Stimulated activated CD4-positive, alpha-beta T cell treated with anti-CD3 and anti-CD28 coated beads, Interleukin-1b, Interleukin-23, amount 100 ng/mL, for 24 hours (primary cell): ENCODE measurements around the gene S100A7A.
"Not testable (repeated sequence)": the region's sequence is repeated elsewhere in the genome, so short reads cannot be mapped to it uniquely, and the experiment has no call there.

ENCODE experiments used
- DNase-seq, 4 experiments: peaks; one replicate each; pipeline ENCODE4 v3.0.0-alpha.2; 2020; ENCODE audit warnings: low read depth in 4 of 4, low spot score in 1 of 4

Gene S100A7A

DNA sequence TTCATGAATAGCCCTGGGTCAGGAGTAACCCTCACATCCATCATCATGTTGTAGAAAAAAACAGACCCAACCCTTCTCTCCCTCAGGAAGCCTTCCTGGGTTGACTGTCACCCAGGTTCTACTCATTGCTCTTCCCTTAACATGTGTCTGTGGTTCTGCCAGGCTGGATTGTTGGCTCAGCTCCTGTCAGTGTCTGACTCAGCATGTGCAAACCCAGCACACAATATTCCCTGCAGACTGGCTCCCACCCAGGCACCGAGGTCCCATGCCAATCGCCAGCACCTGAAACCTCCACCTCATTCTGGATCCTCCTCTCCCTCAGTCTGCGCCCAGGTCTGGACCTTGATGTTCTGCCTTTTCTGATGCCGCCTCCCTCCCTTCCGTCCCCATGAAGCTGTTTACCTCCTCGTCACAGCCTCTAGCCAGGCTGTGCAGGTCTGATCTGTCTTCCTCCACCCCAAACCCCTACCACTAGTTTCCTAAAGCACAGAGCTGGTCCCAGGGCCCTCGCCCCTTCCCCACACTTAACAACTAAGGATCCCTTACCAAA is 21.1 kb upstream of the S100A7A start:
- no peak for DNase-seq

DNA sequence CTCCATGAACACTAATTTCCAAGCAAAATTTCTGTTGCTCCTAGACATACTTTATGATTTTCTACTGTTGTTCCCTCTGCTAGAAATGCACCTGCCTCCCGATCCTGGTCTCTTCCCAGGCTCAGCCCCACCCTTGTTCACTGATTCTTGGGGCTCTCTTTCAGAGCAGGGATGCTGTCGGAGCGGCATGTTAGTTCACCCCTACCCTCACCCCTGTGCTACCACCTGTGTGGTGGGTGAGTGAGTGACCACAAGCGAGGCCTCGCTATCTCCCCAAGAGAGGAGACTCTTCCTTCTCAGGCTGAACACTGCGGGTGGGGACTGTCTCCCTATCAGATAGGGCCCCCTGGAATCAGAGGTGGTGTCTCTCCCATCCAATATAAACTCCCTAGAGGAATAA is 20.5 kb upstream of the S100A7A start:
- DNase-seq, result no peak

DNA sequence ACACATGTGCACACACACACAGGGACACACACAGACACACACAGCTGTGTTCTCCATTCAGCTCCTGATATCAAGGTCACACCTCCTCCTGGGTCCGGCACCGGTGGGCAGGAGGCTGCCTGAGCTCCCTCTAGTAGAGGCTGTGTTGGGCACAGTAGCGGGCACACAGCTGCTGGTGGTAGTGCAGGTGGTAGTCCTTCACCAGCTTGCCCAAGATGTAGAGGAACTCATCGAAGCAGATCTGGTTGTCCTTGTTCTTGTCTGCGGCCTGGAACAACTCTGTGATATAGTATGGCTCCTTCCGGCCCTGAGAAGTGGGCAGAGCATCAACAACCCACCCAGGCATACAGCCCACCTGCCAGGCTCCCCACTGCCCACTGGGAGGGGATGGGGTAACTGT is 19.9 kb upstream of the S100A7A start:
- no peak for DNase-seq

DNA sequence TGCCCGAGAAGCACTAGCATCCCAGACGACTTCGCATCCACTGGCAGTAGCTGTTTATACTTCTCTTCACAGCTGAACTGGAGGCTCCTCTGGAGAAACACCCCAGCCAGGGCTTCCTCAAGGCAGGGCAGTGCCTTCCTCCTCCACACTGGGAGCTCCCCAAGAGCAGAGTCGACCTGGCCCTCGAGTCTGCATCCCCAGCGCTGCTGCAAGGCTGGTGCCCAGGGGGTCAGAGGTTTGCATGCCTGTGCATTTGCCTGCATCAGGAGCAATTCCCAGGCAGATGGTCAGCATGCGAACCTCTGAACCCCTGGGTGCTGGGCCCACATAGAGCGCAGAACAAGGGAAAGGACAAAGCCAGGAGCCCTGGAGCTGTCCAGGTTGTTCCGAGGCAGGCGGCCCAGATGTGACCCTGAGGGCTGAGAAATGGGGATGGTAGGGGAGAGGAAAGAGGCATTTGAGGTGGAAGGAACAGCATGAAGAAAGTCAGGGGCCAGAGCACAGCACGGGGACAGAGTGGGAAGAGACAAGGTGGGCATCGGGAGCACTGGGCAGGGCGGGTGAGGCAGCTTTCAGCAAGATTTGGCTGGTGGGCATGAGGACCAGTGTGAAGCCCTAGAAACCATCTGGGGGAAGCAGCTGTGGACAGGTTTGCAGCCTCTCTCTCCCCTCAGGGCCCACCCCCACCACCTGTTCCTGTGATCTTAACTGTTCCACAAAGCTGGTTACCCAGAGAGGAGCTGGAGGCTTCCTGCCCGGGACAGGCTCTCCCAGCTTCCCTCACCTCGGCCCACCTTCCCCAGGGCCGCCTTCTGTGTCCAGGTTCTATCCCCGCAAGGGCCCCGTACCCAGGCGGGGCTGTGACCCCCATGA is 19.0 kb upstream of the S100A7A start:
- no peak for DNase-seq

DNA sequence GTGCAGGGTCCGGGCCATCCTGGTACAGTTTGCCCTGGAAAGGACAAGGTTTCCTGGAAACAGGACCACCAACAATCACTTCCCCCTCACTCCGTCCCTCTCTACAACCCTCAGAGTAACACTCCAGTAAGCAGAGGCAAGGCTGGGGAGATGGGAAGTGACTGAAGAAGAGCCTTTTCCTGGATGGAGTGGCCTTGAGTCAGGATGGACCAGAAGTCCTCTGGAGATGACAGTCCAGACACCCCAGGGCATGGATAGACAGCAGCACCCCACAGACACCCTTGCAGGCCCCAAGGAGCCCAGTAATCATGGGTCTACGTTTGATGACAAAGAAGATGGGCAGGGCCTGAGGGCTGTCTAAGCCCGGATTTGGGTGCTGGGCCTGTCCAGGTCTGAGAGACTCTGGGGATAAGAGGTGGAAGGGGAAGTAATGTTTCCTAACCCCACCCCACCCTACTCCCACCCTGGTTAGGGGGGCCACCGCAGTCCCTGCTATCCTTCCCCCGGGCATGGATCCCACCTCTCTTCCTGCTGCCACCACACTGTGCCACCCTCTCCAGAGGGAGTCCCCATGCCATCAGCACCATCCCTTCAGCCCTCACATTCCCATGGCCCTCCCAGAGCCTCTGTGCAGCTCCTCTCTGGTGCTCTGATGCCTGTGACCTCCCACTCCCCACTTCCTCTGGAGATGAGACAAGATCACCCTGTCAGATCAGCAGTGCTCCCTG is 18.2 kb upstream of the S100A7A start:
- no peak for DNase-seq

DNA sequence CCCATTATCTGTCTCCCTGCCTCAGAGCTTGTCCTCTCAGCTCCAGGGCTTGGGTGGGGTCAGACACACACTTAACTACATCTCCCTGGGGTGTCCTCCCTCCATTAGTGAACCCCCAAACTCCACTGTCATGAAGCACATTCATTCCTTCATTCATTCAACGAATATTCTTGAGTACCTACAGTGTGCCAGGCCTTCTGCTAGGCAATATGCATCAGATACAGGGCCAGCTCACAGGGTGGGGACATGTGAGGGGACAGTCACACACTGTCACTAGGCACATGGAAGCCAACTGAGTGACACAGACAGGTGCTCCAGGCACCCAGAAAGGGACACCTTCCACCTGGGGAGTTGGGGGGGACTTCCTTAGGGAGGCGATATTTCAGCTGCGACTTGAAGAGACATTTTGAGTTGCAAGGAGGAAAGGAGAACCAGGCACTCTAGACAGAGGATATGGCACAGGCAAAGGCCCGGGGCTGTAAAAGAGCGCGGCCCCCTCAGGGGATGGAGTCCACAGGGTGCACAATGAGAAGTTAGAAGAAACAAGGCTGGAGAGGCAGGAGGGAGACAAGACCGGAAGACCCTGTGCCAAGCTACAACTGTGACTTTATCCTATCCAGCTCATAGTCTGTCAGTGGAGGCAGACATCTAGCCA is 16.8 kb upstream of the S100A7A start:
- no peak for DNase-seq

DNA sequence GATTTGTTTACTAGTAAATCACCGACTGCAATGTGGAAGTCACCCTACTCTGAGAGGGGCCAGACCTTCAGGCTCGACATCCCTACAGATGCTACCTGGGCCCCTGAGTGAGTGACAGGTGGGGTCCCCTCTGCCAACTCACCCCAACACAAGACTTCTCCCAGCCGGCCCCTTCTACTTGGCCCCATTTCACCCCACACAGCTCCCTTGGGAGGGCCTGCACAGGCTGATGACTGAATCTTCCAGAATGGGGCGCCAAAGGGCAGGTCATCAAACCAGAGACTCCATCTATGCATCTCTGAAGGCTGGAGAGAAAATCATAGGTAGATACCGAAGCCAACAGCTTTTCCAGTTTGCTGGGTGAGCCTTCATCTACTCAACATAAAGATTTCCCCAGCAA is 16.1 kb upstream of the S100A7A start:
- DNase-seq, result no peak

DNA sequence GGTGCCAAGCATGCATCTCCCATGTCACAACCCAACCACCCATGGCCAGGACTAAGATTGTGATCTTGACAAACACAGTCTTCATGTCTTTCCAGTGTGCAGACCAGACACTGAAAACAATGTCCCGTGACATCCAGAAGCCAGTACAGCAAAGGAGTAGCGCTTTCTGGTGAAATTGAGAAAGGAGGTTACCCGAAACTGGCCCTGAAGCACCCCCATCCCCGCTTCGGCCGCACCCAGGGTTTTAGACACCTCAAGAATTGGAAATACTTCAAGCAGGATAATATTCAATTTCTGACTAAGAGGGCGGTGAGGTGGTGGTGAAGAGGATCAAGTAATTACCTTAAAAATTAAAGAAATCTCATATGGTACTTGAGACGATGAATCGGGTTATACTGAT is 14.9 kb upstream of the S100A7A start:
- no peak for DNase-seq

DNA sequence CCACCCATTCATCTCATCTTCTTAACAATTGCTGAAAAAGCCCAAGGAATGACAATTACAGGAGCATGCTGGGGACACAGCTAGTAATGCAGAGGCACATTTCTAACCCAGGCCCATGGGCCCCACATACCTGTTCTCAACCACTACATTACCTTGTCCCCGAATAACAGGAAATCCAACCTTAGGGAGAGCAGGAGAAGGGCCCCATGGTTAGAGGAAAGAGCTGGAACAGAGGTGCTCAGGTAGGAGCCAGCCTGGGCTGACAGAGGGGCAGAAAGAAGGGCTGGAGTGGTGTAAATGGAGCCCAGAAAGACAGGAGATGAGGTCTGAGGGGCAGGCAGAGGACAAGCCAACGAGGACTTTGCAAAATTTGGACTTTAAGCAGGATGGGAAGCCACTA is 14.1 kb upstream of the S100A7A start:
- DNase-seq, result no peak

DNA sequence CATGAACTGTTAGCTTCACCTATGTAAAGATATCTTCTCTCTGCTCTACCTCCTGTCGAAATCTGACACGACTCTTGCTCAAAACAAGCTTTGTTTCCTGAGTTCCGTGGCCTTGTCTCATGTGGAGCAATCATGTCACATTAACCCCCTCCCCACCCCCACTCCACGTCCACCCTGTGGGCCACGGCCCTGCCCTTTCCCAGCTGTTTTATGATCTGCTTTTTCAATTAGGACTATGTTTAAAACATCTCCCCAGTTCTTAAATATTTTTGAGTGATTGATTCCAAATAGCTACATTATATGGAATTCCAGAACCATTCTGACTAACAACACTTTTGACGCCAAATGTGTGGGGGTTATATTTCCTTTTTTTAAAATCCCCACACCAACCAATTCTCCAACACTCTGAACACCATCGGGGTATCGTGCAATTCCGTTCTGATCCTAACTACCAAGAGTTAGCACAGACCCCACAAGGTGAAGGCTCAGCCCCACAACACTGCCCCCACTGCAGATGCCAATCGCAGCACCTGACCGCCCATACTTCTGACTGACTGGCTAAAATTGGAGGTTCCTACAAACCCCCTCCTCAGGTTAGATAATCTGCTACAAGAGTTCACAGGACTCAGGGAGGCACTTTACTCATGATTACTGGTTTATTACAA is 12.8 kb upstream of the S100A7A start:
- no peak for DNase-seq

DNA sequence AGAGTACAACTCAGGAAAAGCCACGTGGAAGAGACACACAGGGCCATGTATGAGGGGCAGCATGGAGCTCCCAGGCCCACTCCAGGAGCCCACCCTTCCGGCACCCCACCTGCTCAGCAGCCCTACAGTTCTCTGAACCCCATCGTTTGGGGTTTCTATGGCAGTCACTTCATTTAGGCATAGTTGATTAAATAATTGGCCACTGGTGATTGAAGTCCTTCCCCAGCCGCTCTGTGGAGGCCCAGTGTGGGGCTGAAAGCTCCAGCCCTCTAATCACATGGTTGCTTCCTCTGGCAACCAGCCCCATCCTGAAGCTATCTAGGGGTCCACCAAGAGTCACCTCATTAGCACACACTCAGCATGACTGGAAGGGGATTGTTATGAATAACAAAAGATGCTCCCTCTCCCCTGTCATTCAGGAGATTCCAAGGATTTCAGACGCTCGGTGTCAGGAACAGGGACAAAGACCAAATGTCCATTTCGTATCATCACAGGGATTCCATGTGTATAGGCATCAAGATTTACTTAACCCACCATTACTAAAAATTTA is 12.2 kb upstream of the S100A7A start:
- no peak for DNase-seq

DNA sequence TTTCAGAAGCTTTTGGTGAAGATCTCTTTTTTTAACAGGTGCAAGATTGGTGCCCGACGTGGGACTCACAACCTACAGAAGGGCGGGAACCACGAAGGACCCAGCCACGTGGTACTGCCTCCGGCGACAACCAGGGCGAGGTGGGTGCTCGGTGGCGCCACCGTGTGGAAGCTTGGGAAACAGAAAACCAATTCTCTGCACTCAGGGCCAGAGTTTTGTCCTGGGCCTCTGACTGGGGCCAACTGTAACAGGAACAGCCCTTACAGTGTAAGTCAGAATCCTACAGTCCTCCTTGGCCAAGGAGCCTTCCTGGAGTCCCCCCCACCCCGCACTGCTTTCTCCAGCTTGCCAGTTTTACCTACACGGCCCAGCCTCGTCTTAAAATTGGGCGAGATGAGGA is 11.6 kb upstream of the S100A7A start:
- DNase-seq, result peak; percentile 2 to 46 (median 36)

DNA sequence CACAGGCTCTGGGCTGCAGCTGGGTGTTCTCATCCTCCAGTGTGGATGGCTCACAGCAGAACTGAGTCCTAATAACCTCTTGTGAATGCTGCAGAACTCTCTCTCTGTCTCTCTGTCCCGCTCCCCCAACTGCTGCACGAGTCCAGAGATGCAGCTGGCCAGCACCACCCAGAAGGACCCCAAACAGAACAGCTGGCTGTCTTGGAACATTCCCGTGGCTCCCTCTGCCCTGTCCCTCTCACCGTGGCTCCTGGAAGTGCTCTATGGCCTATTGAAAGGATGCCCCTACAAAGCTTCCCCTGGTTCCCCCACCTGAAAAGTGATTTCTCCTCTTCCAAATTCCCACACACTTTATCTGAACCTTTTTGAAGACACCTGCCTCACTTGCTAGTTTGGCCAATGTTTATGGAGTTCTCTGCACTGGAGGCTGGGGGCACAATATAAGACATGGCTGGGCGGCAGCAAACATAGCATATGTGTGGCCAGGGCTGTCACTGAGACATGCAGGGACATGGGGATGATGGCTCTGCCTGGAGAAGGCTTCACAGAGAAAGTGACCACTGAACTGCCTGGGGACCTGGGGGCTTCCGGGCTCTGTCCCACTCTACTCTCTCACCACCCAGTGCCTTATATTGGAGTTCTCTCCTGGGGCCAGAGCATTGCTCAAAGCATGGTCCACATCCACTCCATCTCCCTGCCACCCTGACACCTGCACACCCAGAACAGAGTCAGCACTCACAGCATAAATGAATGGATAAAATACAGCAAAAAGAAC is 10.3 kb upstream of the S100A7A start:
- DNase-seq, result not testable (repeated sequence)

DNA sequence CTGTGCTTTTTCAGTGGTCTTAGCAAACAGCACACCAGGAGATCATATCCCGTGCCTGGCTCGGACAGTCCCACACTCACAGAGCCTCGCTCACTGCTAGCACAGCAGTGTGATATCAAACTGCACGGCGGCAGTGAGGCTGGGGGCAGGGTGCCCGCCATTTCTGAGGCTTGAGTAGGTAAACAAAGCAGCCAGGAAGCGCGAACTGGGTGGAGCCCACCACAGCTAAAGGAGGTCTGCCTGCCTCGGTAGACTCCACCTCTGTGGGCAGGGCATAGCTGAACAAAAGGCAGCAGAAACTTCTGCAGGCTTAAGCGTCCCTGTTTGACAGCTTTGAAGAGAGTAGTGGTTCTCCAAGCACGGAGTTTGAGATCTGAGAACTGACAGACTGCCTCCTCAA is 9.0 kb upstream of the S100A7A start:
- not testable (repeated sequence) for DNase-seq

DNA sequence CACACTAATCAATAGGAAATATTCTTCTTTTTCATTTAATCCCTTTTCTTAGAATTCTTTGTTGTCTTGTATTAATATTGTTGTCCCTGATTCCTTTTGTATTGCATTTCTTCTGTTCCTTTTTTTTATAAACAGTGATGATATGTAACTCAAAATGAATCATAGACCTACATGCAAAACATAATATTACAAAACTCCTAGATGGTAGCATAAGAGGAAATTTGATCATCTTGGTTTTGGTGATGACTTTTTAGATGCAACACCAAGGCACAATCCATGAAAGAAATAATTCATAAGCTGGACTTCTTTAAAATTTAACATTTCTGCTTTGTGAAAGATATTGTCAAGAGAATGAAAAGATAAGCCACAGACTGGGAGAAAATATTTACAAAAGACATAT is 2.4 kb upstream of the S100A7A start:
- DNase-seq, result not testable (repeated sequence)

DNA sequence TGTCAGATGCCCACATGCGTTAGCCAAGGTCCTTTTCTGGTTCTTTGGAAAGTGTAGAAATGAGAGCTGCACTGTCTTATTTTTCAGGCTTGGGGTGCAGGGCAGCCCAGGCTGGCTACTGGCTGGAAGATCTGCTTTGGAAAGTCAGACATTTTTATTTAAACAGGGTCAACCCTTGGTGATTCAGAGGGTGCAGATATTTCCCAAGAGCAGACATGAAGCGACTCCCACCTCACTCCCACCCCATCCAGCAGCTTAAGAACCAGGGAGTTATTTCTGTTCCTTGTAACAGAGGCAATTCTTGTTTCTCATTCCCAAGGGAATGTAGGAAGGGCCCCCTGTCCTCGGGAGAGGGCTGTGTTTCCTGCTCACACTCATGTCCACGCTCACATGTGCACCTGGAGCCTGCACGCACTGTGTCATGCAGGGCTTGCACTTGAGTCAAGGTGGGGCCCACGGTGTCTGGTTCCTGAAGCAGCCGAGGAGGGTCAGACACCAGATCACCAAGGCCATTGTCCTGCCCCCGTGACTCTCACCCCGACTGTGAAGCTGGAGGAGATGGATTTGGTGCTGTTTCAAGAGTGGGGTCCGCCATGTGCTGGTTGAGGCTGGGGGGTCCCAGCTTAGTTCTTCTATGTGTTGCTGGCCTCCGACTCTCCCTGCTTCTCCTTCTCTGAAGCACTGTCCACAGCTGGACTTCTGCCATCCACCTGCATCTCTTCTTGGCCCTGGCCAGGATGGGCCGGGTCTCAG is 992 bp downstream of the S100A7A start:
- no peak for DNase-seq

DNA sequence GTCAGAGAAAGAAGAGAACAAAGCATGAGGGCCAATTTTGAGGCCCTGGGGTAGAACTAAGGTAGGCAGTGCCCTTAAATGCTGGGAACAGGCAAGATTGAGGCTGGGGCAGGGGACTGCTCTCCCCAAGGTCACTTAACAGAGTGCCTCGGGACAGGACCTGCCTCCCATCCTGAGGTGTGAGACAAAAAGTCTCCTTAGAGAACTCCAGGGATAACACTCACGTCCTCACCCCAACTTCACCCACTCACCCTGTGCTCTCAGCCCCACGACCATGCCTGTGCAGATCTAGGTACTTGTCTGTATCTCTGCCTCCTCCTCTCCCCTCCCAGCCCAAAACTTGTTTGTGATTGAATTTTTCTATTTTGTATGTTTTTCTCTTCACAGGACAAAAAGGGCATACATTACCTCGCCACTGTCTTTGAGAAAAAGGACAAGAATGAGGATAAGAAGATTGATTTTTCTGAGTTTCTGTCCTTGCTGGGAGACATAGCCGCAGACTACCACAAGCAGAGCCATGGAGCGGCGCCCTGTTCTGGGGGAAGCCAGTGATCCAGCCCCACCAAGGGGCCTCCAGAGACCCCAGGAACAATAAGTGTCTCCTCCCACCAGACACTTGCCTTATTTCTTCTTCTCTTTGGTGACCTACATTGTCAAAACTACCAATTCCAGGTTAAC is 2.6 kb downstream of the S100A7A start:
- DNase-seq, result not testable (repeated sequence)

DNA sequence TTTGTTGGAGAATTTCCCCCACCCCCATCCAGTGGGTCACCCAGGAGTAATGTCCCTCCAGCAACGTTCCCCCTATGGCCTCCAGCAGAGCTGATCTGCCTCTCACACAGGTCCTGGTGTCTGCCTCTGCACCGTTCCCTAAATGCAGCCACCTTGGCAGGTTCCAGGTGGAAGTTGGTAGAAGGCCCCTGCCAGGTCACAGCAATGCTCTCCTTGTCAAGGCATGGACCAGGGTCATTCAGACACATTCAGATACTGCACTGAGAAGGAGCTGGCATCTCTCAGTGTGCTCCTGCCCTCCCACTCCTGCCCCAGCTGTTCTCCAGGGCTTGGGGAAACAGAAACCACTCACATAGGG is 3.1 kb downstream of the S100A7A start:
- DNase-seq, result not testable (repeated sequence)

DNA sequence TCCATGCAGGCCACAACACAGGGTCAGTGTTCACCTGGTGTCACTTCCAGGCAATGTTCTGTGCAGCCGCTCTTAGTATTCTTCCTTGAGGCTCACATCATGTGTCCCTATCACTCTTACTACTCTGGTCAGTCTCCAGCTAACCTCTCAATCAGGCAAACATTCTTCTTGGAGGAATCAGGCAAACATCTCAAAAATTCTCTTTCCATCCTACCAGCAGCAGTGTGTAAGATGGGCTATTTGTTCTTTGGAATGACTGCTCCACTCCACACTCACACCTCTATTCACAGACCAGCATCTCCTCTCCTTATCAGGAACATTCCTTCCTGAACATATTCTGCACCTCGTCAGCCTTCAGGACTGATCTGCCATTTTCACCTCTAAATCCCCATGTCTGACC is 4.0 kb downstream of the S100A7A start:
- DNase-seq, result no peak
